Large intestine (tissue), 3 donors: ENCODE data around the gene ADARB2. TPM values are rescaled to one million over a fixed set of nuclear protein-coding genes. Genes with fewer than 3 reads are reported as not detected.
A peak's percentile ranks its signal among the peaks of the same experiment; 100 is the strongest.

Experiments used
- DNase-seq, 2 donors: peaks; one replicate each; pipeline versions ENCODE4 v3.0.0 to v3.0.0-alpha.2; 2013
- H3K27ac ChIP-seq: one replicate; pipeline ENCODE4 v1.5.1; 2013; ENCODE audit warnings: low read length
- H3K27me3 ChIP-seq: 2 replicates; pipeline ENCODE4 v1.6.1; 2013; ENCODE audit warnings: low read length; ENCODE audit not compliant: control insufficient read depth, insufficient read depth
- H3K36me3 ChIP-seq: 2 replicates; pipeline ENCODE4 v1.6.1; 2013; ENCODE audit warnings: low read length; ENCODE audit not compliant: control insufficient read depth, insufficient read depth
- H3K4me1 ChIP-seq: one replicate; pipeline ENCODE4 v1.6.1; 2013; ENCODE audit warnings: low read length; ENCODE audit not compliant: control insufficient read depth, insufficient read depth
- H3K4me3 ChIP-seq: one replicate; pipeline ENCODE4 v1.5.1; 2013; ENCODE audit warnings: low read length
- H3K9me3 ChIP-seq: one replicate; pipeline ENCODE4 v1.6.1; 2013; ENCODE audit warnings: mild to moderate bottlenecking, low read depth, low read length, moderate library complexity; ENCODE audit not compliant: control insufficient read depth
- WGBS: methylation state at CpG from one replicate; pipeline ENCODE4 v1.1.5; 2013; ENCODE audit warnings: low lambda C conversion rate; ENCODE audit not compliant: insufficient coverage; 5-methylcytosine and 5-hydroxymethylcytosine counted together
- polyA plus RNA-seq: library from polyadenylated mRNA; unstranded; fragments of 120-200 nt; gene quantifications from one replicate; pipeline ENCODE4 v1.2.1, GENCODE V29; 2013

ADARB2 gene
- polyA plus RNA-seq, 1 donor, result 0.52 TPM

DNA sequence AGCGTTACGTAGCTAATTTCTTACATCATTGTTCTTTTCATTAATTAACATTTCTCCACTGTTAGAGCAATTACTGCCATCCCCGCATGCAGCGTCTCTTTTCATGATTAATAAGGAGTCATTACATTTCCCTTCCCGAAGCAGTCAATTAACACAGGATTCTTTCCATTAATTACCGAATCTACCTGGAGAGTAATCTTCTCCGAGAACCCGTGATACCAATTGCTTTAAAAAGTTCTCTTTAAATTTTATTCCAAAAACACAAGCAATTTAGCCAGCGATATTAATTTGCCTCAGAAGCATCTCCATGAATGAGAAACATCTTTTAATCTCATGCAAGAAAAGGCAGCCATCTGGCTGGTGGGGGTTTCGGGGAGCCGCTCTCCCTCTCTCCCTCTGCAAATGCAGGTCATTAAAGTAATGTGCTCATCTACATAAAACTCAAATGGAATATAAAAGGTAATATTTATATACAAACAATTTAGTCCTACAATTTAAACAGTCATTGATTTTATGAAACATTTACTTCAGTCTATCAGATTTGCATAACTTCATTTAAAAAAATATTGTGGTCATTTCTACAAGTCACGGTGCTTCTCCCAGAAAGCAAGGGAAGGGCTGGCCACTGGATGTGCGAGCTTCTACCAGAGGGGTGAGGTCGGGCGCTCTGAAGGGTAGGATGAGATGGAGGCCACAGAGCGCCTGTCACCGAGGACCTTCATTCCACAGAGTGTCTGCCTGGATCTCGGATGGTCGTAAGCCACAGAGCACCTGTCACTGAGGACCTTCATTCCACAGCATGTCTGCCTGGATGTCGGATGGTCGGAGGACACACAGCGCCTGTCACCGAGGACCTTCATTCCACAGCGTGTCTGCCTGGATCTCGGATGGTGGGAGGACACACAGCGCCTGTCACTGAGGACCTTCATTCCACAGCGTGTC is 536.2 kb downstream of the ADARB2 start:
- Histone ChIP-seq H3K9me3 (no peaks in the 10 kb centered on the region), H3K27ac (no peak overlapping the region), H3K36me3 (no peaks in the 10 kb centered on the region), H3K4me3 (no peak overlapping the region), H3K27me3 (no peaks in the 10 kb centered on the region), H3K4me1 (peaks cover 14% of the 10 kb centered on the region)
- WGBS, result 98% methylated on average over 5 of the region's 27 CpGs
- no peak for DNase-seq

DNA sequence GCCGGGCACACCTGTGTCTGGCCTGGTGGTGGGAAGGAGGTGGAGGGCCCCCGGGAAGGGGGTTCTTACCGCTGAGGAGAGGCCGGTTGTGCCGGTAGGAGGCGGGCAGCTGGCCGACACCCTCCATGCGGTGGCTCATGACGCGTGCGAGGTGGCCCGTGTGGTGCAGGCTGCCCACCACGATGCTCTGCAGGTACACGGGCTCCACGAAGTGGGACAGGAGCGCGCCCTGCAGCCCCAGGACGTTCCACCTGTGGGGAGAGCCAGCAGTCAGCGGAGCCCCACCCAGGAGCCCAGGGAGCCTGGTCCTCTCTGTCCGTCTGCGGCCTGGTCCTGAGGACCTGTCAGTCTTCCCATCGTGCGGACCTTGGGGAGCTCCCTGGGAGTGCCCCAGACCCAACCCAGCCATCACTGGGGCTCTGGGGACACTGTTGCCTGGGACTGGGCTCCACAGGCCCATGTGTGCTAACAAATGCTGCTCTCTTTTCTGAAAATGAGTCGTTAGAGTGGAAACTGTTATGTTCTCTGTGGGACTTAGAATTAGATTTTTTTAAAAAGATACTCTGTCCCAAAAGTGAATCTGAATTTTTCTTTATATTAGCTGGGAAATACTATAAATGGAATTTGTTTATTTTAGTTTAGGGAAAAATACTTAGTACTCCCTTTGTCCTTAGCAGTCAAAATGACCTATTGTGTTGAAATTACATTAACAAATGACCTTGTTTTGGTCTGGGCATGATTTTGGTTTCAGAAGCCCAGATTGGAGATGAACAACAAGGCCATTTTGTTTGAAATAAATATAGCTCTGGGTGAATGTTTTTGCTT is 537.2 kb downstream of the ADARB2 start:
- Histone ChIP-seq H3K27ac (no peak overlapping the region), H3K27me3 (no peaks in the 10 kb centered on the region)

GRCh38 chr10:1199345-1199673 is 538.0 kb downstream of the ADARB2 start:
- WGBS, result no CpG with 5 or more reads among the region's 17 CpGs
- Histone ChIP-seq H3K27ac (no peak overlapping the region), H3K36me3 (no peaks in the 10 kb centered on the region), H3K9me3 (no peaks in the 10 kb centered on the region), H3K27me3 (no peaks in the 10 kb centered on the region), H3K4me1 (peaks cover 17% of the 10 kb centered on the region), H3K4me3 (no peak overlapping the region)
- DNase-seq, result no peak

More for the DNA sequence above, 537.2 kb downstream of the ADARB2 start:
- no CpG with 5 or more reads among the region's 24 CpGs for WGBS
- H3K4me1 ChIP-seq, result peaks cover 17% of the 10 kb centered on the region
- no peak overlapping the region for H3K4me3 ChIP-seq
- no peaks in the 10 kb centered on the region for H3K36me3 ChIP-seq
- no peak for DNase-seq
- no peaks in the 10 kb centered on the region for H3K9me3 ChIP-seq

- no peaks in the 10 kb centered on the region for H3K36me3 ChIP-seq
- WGBS, result no CpG with 5 or more reads among the region's 20 CpGs
- no peaks in the 10 kb centered on the region for H3K27me3 ChIP-seq
- H3K4me3 ChIP-seq, result no peak overlapping the region
- peaks cover 17% of the 10 kb centered on the region for H3K4me1 ChIP-seq
- no peaks in the 10 kb centered on the region for H3K9me3 ChIP-seq
- H3K27ac ChIP-seq, result no peak overlapping the region
- DNase-seq, result peak in 1 of 2 donors; percentile 46
Measured at GRCh38 chr10:1198453-1199344, 538.6 kb downstream of the ADARB2 start.

DNA sequence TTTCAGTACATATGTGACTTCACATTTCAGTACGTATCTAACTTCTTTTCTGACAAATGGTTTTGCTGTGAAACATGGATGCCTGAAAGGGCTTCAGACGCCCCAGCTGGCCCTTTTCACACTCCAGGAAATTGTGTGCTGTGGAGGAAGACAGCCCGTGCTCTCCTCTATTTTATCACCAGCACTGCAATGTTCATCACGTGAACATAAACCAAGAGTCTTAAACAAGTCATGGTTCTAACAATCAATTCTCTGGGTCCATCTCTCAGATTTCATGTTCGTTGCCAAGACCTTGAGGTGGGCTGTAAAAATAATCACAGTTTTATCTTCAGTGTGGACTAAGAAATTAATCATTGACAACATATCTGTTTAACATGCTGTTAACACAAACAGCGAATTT is 539.9 kb downstream of the ADARB2 start:
- peak overlapping the region; percentile 56 for H3K27ac ChIP-seq
- H3K4me3 ChIP-seq, result no peak overlapping the region
- H3K9me3 ChIP-seq, result no peaks in the 10 kb centered on the region
- DNase-seq, result peak; percentile 48 to 82
- WGBS, result 10% methylated on average over 2 of the region's 6 CpGs
- no peaks in the 10 kb centered on the region for H3K27me3 ChIP-seq
- peaks cover 17% of the 10 kb centered on the region for H3K4me1 ChIP-seq
- no peaks in the 10 kb centered on the region for H3K36me3 ChIP-seq

- Histone ChIP-seq H3K4me3 (no peak overlapping the region), H3K27ac (no peak overlapping the region)
- no CpG with 5 or more reads among the region's 2 CpGs for WGBS
Measured at GRCh38 chr10:1196656-1197055, 540.7 kb downstream of the ADARB2 start.

DNA sequence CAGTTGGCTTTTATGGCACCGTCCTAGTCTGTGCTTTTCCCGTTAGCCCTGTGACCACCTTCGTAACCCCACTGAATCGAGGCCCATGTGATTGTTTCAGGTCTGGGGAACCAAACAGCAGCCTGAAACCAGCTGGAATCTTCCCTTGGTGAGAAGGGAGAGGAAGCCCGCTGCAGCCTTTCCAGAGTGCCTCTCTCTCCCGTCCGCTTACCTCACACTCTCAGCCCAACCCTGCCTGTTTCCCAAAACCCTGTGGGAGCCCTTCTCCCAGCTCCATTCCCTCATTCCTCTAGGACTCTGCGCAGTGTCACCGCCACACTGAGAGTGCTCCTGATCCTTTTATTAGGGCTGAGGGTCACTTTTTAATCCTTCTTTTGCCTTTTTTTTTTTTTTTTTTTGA is 541.5 kb downstream of the ADARB2 start:
- Histone ChIP-seq H3K27ac (no peak overlapping the region), H3K4me1 (peaks cover 17% of the 10 kb centered on the region), H3K4me3 (no peak overlapping the region), H3K9me3 (no peaks in the 10 kb centered on the region), H3K36me3 (no peaks in the 10 kb centered on the region), H3K27me3 (no peaks in the 10 kb centered on the region)
- DNase-seq, result no peak
- WGBS, result 20% methylated on average over 1 of the region's 9 CpGs

More at GRCh38 chr10:1196656-1197055, 540.7 kb downstream of the ADARB2 start:
- H3K36me3 ChIP-seq, result no peaks in the 10 kb centered on the region
- DNase-seq, result no peak
- H3K4me1 ChIP-seq, result peaks cover 17% of the 10 kb centered on the region
- H3K27me3 ChIP-seq, result no peaks in the 10 kb centered on the region
- H3K9me3 ChIP-seq, result no peaks in the 10 kb centered on the region

- H3K4me1 ChIP-seq, result peaks cover 20% of the 10 kb centered on the region
- H3K4me3 ChIP-seq, result no peak overlapping the region
- DNase-seq, result no peak
- no peak overlapping the region for H3K27ac ChIP-seq
- no CpG with 5 or more reads among the region's 7 CpGs for WGBS
- H3K9me3 ChIP-seq, result no peaks in the 10 kb centered on the region
- H3K27me3 ChIP-seq, result no peaks in the 10 kb centered on the region
- no peaks in the 10 kb centered on the region for H3K36me3 ChIP-seq
Measured at GRCh38 chr10:1194161-1194560, 543.2 kb downstream of the ADARB2 start.

DNA sequence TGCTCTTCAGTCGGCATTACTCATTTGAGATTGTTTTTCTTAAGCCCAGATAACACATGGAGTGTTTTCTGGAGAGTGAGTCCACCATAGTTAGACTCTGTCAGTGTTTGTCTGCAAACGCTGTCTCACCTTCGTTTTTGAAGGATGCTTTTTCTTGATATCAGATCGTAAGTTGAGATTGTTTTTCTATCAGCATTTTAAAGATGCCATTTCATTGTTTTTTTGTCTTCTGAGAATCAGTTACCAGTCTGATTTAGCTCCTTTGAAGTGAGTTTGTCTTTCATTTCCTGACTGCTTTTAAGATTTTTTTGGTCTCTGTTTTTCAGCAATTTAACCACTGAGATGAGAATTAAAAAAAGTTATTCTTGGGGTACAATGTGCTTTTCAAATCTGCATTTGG is 543.8 kb downstream of the ADARB2 start:
- no peaks in the 10 kb centered on the region for H3K27me3 ChIP-seq
- WGBS, result 82% methylated on average over 4 of the region's 4 CpGs
- no peak overlapping the region for H3K27ac ChIP-seq
- peaks cover 14% of the 10 kb centered on the region for H3K4me1 ChIP-seq
- H3K4me3 ChIP-seq, result no peak overlapping the region
- no peak for DNase-seq
- no peaks in the 10 kb centered on the region for H3K36me3 ChIP-seq
- no peaks in the 10 kb centered on the region for H3K9me3 ChIP-seq

DNA sequence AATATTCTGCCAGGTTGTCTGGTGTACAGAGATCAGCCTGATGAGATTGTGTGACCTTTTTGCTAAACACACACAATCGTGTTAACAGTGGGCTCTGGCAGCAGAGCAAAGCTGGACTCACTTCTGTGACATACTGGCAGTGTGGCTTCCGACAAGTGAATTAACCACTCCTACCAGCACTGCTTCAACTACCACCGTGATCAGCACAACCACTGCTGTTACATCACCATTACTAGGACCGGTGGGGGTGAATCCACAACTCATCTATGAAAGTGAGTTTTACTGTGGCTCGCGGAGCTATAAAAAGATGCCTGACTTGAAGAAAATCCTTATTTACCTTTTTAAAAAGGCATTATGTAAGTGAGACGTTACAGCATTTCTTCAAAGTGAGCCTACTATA is 545.6 kb downstream of the ADARB2 start:
- no peak overlapping the region for H3K4me3 ChIP-seq
- H3K4me1 ChIP-seq, result peaks cover 19% of the 10 kb centered on the region
- H3K27me3 ChIP-seq, result no peaks in the 10 kb centered on the region
- H3K36me3 ChIP-seq, result no peaks in the 10 kb centered on the region
- WGBS, result 100% methylated on average over 3 of the region's 7 CpGs
- no peak overlapping the region for H3K27ac ChIP-seq
- H3K9me3 ChIP-seq, result no peaks in the 10 kb centered on the region
- DNase-seq, result no peak
